Activated CD4-positive, alpha-beta T cell treated with anti-CD3 and anti-CD28 coated beads, Interleukin-2, amount 10 ng/mL, durations not matched to agents 7 days and 5 days (primary cell): ENCODE measurements around the gene SPAG9. TPM values are rescaled to one million over a fixed set of nuclear protein-coding genes. Genes with fewer than 3 reads are reported as not detected.
A peak's percentile ranks its signal among the peaks of the same experiment; 100 is the strongest.

Source experiments
- CTCF ChIA-PET: fragments of 350-600 bp; sonication (Branson Sonifier 250); formaldehyde crosslinking; loops from one replicate; lab custom pipeline; 2021; ENCODE audit warnings: antibody characterized with exemption; lab: Charles Lee
- POLR2A ChIA-PET: fragments of 350-600 bp; sonication (Branson Sonifier 250); formaldehyde crosslinking; loops from one replicate; lab custom pipeline; 2021; ENCODE audit warnings: antibody characterized with exemption; lab: Charles Lee
- DNase-seq: peaks from one replicate; pipeline ENCODE4 v3.0.0-alpha.2; 2020
- H3K27ac Mint-ChIP-seq: one replicate; pipeline ENCODE4 v1.8.0; 2021; ENCODE audit warnings: mild to moderate bottlenecking, moderate library complexity, mixed read lengths
- H3K27me3 Mint-ChIP-seq: one replicate; pipeline ENCODE4 v1.8.0; 2021; ENCODE audit warnings: mixed read lengths
- H3K36me3 Mint-ChIP-seq: one replicate; pipeline ENCODE4 v1.8.0; 2021; ENCODE audit warnings: low read depth, mixed read lengths
- H3K4me1 Mint-ChIP-seq: one replicate; pipeline ENCODE4 v1.8.0; 2021; ENCODE audit warnings: mixed read lengths
- H3K4me3 Mint-ChIP-seq: one replicate; pipeline ENCODE4 v1.8.0; 2021; ENCODE audit warnings: mild to moderate bottlenecking, moderate library complexity, mixed read lengths
- H3K9me3 Mint-ChIP-seq: one replicate; pipeline ENCODE4 v1.8.0; 2021; ENCODE audit warnings: mixed read lengths
- total RNA-seq, 2 experiments: library from RNA; stranded (reverse); gene quantifications; one replicate each; pipeline ENCODE4 v1.2.3, GENCODE V29; 2021

Gene SPAG9
- total RNA-seq, 2 experiments from 2014 or later = 43.6 to 58.5 TPM

DNA sequence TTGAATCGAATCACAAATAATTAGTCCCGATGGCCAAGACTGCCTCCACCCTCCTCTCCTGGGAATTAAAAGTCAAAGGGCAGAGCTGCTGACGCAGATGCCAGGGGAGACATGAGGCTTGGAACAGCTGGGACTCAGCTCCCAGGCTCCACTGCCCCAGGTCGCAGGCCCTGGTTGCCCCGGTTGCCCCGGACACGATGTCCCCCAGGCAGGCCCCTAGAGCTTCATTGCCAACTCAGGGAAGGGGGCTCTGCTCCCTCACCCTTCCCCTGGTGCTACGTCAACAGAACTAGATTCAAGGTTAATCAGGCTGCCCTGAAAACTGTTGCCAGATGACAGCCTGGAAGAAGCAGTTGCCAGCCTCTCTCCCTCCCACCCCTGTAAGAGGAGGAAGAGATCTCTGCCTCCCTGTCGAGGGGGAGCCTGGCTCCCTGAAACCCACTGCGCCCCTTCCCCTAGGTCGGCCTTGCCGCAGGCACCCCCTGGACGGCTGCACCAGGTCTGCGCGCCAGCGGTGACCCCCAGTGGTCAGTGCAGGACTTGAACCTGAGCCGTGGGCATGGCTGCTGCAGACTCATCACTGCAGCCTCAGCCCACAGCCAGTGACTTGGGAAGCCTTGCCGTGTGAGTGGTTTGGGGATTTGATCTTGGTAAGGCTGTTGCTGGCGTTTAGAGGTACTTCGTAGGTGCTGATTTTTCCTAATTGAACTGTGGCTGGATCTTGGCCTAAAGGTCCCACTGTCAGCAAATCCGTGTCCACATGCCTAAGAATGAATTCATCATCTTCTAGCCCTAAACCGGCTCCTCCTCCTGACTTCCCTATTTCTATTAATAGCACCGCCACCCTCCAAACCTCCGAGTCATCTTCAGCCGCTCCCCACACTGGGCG, 170.4 kb downstream of the SPAG9 start:
- peak; percentile 55 for DNase-seq
- POLR2A ChIA-PET = no interaction called here
- Mint-ChIP-seq H3K27ac (no peak overlapping the region), H3K9me3 (no peaks in the 10 kb centered on the region), H3K27me3 (no peaks in the 10 kb centered on the region), H3K36me3 (no peaks in the 10 kb centered on the region), H3K4me1 (peaks cover 52% of the 10 kb centered on the region), H3K4me3 (no peak overlapping the region)
- CTCF ChIA-PET = interaction anchor here (0.6 to 5.5 kb wide), 8 partner anchors 15 to 133 kb away, joined by 3 to 35 read pairs (median 8); partner anchors contain the start of gene TOB1

DNA sequence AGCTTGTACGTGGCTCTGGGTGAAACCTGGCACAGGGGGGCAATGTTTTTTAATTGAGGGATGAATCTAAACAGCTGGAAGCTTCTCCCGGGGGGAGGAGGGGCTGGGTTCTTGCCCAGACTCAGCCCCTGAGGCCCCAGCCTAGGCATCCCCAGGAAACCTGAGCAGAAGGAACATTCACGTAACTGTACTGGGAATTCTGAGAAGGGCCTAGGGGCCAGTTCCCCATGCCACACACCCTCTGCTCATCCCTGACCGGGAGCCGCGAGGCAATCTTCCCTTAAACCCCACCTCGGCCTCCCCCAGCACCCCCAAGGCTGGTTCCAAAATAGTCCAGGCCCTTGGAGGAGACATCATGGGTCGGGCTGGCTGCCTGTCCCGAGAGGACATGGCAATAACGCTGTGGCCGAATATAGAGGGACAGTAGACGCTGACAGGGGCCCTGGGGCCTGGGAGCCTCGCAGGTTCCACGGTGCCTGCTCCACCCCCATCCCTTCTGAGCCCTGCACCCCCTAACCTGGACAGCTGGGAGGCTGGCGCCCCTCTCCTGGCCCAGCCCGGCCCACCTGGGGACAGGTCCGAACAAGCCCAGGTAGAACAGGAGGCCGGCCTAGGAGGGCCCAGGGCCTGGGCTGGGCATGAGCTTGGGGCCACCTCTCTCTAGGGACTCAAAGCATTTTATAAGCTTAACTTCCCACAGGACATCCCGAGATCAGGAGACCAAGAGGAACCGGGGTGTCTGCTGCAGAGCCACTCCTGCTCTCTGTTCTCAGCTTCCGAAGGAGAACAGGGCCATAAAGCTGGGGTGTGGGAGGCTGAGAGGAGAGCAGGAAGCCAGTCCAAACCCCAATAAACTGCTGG, 171.3 kb downstream of the SPAG9 start:
- POLR2A ChIA-PET = interaction anchor here (0.6 to 1.3 kb wide), 2 partner anchors 83 to 136 kb away, joined by 3 to 8 read pairs; partner anchors contain the start of gene TOB1
- Mint-ChIP-seq H3K9me3 (no peaks in the 10 kb centered on the region), H3K27me3 (no peaks in the 10 kb centered on the region), H3K4me3 (no peak overlapping the region), H3K27ac (no peak overlapping the region), H3K36me3 (no peaks in the 10 kb centered on the region), H3K4me1 (peaks cover 48% of the 10 kb centered on the region)
- CTCF ChIA-PET = interaction anchor here (0.6 to 5.5 kb wide), 10 partner anchors 14 to 132 kb away, joined by 3 to 35 read pairs (median 6); partner anchors contain the start of gene TOB1
- DNase-seq = no peak

DNA sequence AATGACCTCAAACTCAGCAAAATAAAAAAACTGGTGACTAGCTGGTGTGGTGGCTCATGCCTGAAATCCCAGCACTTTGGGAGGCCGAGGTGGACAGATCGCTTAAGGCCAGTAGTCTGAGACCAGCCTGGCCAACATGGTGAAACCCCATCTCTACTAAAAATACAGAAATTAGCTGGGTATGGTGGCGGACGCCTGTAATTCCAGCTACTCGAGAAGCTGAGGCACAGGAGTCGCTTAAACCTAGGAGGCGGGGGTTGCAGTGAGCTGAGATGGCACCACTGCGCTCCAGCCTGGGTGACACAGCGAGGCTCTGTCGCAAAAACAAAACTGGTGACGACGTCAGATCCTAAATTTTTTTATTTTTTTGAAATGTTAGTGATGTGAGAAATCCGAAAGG, 172.0 kb downstream of the SPAG9 start:
- no peak overlapping the region for H3K4me3 Mint-ChIP-seq
- H3K27me3 Mint-ChIP-seq = no peaks in the 10 kb centered on the region
- CTCF ChIA-PET = interaction anchor here (1.0 to 5.5 kb wide), 8 partner anchors 8 to 96 kb away, joined by 3 to 35 read pairs (median 8); partner anchors contain the start of gene TOB1
- H3K27ac Mint-ChIP-seq = no peak overlapping the region
- POLR2A ChIA-PET = interaction anchor here (1.3 kb wide), 1 partner anchor 83 kb away, joined by 8 read pairs; the partner anchor contains the start of gene TOB1
- DNase-seq = no peak
- peaks cover 47% of the 10 kb centered on the region for H3K4me1 Mint-ChIP-seq
- no peaks in the 10 kb centered on the region for H3K9me3 Mint-ChIP-seq
- H3K36me3 Mint-ChIP-seq = no peaks in the 10 kb centered on the region

DNA sequence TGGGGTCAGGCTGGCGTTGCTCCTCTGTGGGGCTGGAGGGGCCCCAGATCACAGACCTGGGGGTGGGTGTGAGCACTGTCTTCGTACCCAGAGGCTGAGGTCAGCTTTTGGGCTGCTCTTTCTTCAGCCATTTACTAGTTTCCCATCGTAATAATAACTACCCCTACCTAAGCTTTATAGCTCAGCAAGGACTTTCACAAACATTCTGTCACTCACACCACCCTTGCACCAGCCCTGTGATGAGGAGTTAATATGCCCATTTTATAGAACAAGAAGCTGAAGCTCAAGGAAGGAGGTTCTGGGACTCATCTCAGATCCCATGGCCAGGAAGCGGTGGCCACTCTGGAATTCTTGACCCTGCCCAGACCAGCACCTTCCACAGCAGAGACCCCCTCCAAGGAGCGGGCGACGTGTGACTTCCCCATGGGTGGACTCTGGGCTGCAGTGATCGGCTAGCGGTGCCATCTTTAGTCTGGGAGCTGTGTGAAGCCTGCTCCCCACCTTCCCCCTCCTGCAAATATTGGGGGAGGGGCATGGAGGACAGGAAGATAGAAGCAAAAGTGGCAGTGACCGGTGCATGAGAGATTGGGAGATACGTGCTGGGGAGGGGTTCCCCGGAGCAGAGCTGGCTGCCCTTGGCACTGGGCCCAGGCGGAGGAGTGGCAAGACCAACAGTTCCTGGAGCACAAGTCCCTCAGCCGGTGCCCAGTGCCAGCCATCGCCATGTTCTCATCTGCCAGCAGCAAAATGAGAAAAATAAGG, 172.7 kb downstream of the SPAG9 start:
- Mint-ChIP-seq H3K36me3 (no peaks in the 10 kb centered on the region), H3K9me3 (no peaks in the 10 kb centered on the region), H3K4me1 (peaks cover 54% of the 10 kb centered on the region), H3K27me3 (no peaks in the 10 kb centered on the region), H3K4me3 (no peak overlapping the region), H3K27ac (no peak overlapping the region)
- ChIA-PET POLR2A (interaction anchor here (1.3 kb wide), 1 partner anchor 82 kb away, joined by 8 read pairs; the partner anchor contains the start of gene TOB1), CTCF (interaction anchor here (0.9 to 5.5 kb wide), 10 partner anchors 9 to 95 kb away, joined by 3 to 35 read pairs (median 5); partner anchors contain the start of gene TOB1)
- no peak for DNase-seq

DNA sequence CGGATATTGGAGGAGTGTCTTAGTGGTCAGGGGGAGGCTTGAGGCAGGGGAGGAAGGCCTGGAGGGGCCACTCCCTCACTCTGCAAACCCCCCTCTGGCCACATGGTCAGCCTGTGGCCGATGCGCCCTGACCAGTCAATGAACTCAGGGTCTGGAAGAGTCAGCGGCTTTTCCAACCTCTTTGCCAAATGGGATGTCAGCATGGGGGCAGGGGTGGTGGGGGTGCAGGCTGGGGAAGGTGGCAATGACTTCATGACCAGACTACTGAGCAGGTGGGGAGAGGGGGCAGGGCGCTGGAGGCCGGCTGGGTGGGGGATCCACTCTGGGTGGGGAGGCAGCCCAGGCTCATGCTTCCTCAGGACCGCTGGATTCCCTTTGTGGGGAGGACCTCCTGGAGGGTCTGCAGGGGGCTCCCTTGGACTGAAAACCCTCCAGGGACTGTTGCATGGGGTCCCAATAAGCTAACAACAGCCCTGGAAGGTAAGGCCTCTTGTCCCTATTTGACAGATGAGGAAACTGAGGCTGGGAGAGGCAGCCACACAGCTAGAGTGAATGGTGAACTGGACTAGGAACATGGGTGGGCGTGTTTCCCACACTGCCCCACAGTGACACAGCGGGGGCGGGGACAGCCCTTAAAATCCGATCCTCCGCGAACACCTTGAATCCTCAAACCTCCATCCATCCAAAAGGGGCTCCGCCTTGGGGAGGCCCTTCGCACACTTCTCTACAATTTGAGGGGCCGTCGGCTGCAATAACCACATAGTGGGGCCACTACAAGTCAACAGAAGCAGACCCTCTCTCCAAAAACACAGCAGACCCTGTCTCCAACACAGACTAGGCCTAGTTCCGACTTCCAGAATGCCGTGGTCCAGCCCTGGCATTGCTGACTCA, 173.5 kb downstream of the SPAG9 start:
- Mint-ChIP-seq H3K27ac (no peak overlapping the region), H3K4me1 (peaks cover 61% of the 10 kb centered on the region), H3K27me3 (no peaks in the 10 kb centered on the region), H3K4me3 (no peak overlapping the region), H3K9me3 (no peaks in the 10 kb centered on the region), H3K36me3 (peaks cover 4% of the 10 kb centered on the region)
- no peak for DNase-seq
- ChIA-PET POLR2A (no interaction called here), CTCF (interaction anchor here (1.0 to 5.5 kb wide), 7 partner anchors 10 to 95 kb away, joined by 3 to 35 read pairs (median 9); partner anchors contain the start of gene TOB1)

DNA sequence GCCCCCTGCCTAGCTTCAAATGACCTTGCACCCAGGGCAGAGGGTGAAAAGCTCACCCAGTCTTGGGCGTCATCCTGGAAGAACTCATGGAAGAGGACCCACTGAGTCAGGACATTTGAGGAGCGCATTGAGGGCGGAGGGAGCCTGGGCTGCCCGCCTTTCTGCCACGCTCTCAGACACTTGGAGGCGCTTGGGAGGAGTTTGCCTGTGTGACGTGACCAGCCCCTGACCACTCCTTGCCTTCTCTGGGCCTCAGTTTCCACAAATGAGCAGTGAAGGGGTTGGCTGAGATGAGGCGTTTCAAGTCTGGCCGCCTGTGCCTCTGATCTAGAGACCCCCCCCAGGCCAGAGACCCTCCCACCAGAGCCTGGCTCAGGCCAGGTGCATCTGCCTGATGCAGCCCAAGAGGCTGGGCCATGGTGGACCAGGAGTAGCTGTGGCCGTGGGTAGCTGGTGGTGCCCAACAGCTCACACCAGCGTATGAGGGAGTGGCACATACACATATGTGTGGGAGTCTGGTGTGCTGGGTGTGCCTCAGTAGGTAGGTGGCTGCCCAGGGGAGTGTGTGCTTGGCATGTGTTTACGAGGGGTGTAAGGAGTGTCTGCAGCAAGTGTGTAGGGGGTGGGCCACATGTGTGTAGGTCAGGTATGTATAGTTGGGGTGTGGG, 174.3 kb downstream of the SPAG9 start:
- H3K9me3 Mint-ChIP-seq = no peaks in the 10 kb centered on the region
- POLR2A ChIA-PET = no interaction called here
- H3K27ac Mint-ChIP-seq = no peak overlapping the region
- H3K27me3 Mint-ChIP-seq = no peaks in the 10 kb centered on the region
- no peak for DNase-seq
- peaks cover 4% of the 10 kb centered on the region for H3K36me3 Mint-ChIP-seq
- peaks cover 60% of the 10 kb centered on the region for H3K4me1 Mint-ChIP-seq
- H3K4me3 Mint-ChIP-seq = no peak overlapping the region
- CTCF ChIA-PET = interaction anchor here (1.0 kb wide), 2 partner anchors 94 to 144 kb away, joined by 3 to 4 read pairs; no protein-coding TSS in a partner anchor

DNA sequence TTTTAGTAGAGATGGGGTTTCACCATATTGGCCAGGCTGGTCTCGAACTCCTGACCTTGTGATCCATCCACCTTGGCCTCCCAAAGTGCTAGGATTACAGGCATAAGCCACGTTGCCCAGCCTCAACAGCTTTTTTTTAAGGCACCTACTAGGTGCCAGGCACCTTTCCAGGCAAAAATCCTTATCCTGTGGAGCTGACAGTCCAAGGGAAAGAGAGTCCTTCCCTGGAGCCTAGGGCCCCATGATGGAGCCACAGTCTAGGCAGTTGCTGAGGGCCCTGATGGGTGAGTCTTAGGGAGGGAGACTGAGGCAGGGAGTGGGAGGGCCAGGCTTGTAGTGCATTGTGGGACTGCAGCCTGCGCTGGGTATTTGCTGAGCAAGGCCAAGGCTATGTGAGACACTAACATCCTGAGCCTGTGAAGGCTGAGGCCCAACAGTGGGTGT, 174.9 kb downstream of the SPAG9 start:
- POLR2A ChIA-PET = interaction anchor here (0.6 to 2.3 kb wide), 2 partner anchors 80 to 90 kb away, joined by 3 to 11 read pairs; partner anchors contain the start of gene TOB1
- no peaks in the 10 kb centered on the region for H3K27me3 Mint-ChIP-seq
- H3K4me3 Mint-ChIP-seq = no peak overlapping the region
- peaks cover 57% of the 10 kb centered on the region for H3K4me1 Mint-ChIP-seq
- H3K9me3 Mint-ChIP-seq = no peaks in the 10 kb centered on the region
- no peak for DNase-seq
- H3K36me3 Mint-ChIP-seq = peaks cover 4% of the 10 kb centered on the region
- CTCF ChIA-PET = interaction anchor here (0.7 to 2.1 kb wide), 6 partner anchors 17 to 143 kb away, joined by 3 to 10 read pairs (median 4); partner anchors contain the start of gene TOB1
- no peak overlapping the region for H3K27ac Mint-ChIP-seq

DNA sequence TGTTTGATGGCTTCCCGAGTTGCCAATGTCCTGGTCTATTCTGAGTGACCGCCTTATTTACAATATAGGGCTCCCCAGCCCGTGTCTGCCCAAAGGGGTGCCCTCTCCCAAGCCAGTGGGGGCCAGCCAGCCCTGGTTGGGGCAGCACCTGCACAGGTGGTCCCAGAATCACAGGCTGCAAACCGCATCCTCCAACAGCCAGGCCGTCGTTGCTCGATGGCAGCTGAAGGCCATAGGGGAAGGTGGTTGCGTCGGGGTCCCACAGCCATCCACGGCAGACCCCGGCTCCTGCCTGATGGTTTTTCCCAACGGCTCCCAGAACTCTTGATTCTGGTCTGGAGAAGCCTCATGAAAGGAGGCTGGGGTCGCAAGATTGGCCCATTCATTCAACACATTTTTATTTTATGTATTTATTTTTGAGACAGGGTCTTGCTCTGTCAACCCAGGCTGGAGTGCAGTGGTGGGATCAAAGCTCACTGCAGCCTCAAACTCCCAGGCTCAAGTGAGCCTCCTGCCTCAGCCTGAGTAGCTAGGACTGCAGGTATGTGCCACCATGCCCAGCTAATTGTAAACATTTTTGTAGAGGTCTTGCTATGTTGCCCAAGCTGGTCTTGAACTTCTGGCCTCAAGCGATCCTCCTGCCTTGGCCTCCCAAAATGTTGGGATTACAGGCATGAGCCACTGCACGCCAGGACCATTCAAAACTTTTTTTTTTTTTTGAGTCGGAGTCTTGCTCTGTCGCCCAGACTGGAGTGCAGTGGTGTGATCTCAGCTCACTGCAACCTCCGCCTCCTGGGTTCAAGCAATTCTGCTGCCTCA, 175.6 kb downstream of the SPAG9 start:
- peak overlapping the region; percentile 73 for H3K27ac Mint-ChIP-seq
- H3K9me3 Mint-ChIP-seq = no peaks in the 10 kb centered on the region

DNA sequence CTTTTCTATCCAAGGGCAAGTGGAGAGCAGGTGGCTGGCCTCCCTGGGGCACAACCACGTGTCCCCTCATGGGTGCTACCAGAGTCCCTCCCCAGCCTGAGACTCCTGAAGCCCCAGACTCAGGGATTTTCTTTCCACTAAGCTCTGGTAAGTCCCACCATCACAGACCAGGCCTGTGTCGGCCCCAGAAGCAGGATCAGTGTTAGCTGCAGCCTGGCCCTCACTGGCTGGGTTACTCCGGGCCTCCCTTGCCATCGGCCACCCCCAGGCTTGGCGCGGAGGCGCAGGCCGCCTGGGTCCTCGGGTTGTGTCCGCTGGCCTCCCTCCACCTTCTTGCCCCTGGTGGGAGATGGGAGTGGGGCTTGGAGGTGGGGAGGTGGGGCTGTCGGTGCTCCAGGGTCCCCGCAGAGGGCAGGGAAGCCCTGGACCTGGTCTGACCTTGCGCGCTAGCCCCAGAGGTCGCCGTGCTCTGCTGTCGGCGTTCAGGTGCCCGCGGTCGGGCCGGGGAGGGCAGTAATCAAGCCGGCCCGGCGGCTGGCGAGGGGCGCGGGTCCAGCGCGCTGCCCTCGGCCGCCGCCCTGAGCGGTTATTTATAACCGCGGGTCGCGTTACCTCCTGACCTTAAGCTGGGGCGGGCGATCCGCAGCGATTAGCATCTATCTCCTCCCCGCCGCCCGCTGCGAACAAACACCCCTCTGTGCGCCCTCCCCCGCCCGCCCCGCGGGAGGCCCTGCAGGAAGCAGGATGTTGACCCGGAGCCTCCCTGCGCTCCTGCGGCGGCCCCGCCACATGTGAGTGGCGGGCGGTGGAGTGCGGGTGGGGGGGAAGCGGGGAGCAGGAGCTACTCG, 176.4 kb downstream of the SPAG9 start:
- Mint-ChIP-seq H3K4me1 (peaks cover 46% of the 10 kb centered on the region), H3K9me3 (no peaks in the 10 kb centered on the region), H3K27me3 (no peaks in the 10 kb centered on the region), H3K36me3 (peaks cover 4% of the 10 kb centered on the region), H3K27ac (peak overlapping the region; percentile 89), H3K4me3 (peak overlapping the region; percentile 76)
- CTCF ChIA-PET = interaction anchor here (0.6 to 2.1 kb wide), 5 partner anchors 18 to 646 kb away, joined by 3 to 10 read pairs (median 4); partner anchors contain the start of gene TOB1
- DNase-seq = peak; percentile 87
- POLR2A ChIA-PET = interaction anchor here (0.6 to 2.3 kb wide), 2 partner anchors 77 to 78 kb away, joined by 3 to 11 read pairs; partner anchors contain the start of gene TOB1

More for the DNA sequence above, 175.6 kb downstream of the SPAG9 start:
- Mint-ChIP-seq H3K4me1 (peaks cover 50% of the 10 kb centered on the region), H3K4me3 (peak overlapping the region; percentile 76), H3K27me3 (no peaks in the 10 kb centered on the region), H3K36me3 (peaks cover 4% of the 10 kb centered on the region)
- DNase-seq = no peak
- ChIA-PET CTCF (interaction anchor here (0.6 to 2.1 kb wide), 8 partner anchors 16 to 247 kb away, joined by 3 to 10 read pairs (median 4); partner anchors contain the start of gene TOB1), POLR2A (interaction anchor here (0.6 to 2.3 kb wide), 3 partner anchors 78 to 90 kb away, joined by 3 to 11 read pairs (median 3); partner anchors contain the start of gene TOB1)
